Activated naive CD8-positive, alpha-beta T cell treated with anti-CD3 and anti-CD28 coated beads, Interleukin-2, amount 50 U/mL, for 16 hours (primary cell): Measurements from ENCODE around the gene HMGN1.

ENCODE experiments used
- DNase-seq: peaks from one replicate; pipeline ENCODE4 v3.0.0-alpha.2; 2020; ENCODE audit warnings: low read depth, low spot score

Gene HMGN1

GRCh38 chr21:39330001-39330400, 18.9 kb downstream of the HMGN1 start:
- no peak for DNase-seq

GRCh38 chr21:39327727-39328126, 21.2 kb downstream of the HMGN1 start:
- DNase-seq: no peak

- no peak for DNase-seq
These were observed 22.1 kb downstream of the HMGN1 start for GRCh38 chr21:39326607-39327307.

- no peak for DNase-seq
These were observed 23.4 kb downstream of the HMGN1 start for GRCh38 chr21:39325458-39325857.

GRCh38 chr21:39321424-39321823, 27.5 kb downstream of the HMGN1 start:
- no peak for DNase-seq

- DNase-seq: no peak
These were observed 29.0 kb downstream of the HMGN1 start for GRCh38 chr21:39319814-39320332.

GRCh38 chr21:39319251-39319756, 29.6 kb downstream of the HMGN1 start:
- DNase-seq: no peak

GRCh38 chr21:39318091-39318959, 30.6 kb downstream of the HMGN1 start:
- no peak for DNase-seq

- DNase-seq: no peak
These were observed 31.5 kb downstream of the HMGN1 start for GRCh38 chr21:39317134-39318090.

GRCh38 chr21:39316729-39317128, 32.2 kb downstream of the HMGN1 start:
- DNase-seq: no peak

GRCh38 chr21:39315603-39316445, 33.1 kb downstream of the HMGN1 start:
- DNase-seq: no peak

GRCh38 chr21:39314143-39315027, 34.5 kb downstream of the HMGN1 start:
- DNase-seq: peak; percentile 5

- DNase-seq: peak; percentile 46
These were observed 35.2 kb downstream of the HMGN1 start, which contains the start of gene BRWD1 for GRCh38 chr21:39313571-39314142. BRWD1 (minus strand) TSS chr21:39313632; CDS start chr21:39313491, 141 bp downstream.

- DNase-seq: no peak
These were observed 35.8 kb downstream of the HMGN1 start for GRCh38 chr21:39313042-39313570.

- DNase-seq: peak; percentile 91
These were observed 36.5 kb downstream of the HMGN1 start for GRCh38 chr21:39312112-39313041.

GRCh38 chr21:39311164-39311563, 37.7 kb downstream of the HMGN1 start:
- DNase-seq: no peak

- no peak for DNase-seq
These were observed 41.4 kb downstream of the HMGN1 start for GRCh38 chr21:39307466-39307865.
